ENCODE results near the gene NOMO2.
A peak's percentile ranks its signal among the peaks of the same experiment; 100 is the strongest.
"Not testable (repeated sequence)": the region's sequence is repeated elsewhere in the genome, so short reads cannot be mapped to it uniquely, and the experiment has no call there.

NOMO2 gene, protein sequence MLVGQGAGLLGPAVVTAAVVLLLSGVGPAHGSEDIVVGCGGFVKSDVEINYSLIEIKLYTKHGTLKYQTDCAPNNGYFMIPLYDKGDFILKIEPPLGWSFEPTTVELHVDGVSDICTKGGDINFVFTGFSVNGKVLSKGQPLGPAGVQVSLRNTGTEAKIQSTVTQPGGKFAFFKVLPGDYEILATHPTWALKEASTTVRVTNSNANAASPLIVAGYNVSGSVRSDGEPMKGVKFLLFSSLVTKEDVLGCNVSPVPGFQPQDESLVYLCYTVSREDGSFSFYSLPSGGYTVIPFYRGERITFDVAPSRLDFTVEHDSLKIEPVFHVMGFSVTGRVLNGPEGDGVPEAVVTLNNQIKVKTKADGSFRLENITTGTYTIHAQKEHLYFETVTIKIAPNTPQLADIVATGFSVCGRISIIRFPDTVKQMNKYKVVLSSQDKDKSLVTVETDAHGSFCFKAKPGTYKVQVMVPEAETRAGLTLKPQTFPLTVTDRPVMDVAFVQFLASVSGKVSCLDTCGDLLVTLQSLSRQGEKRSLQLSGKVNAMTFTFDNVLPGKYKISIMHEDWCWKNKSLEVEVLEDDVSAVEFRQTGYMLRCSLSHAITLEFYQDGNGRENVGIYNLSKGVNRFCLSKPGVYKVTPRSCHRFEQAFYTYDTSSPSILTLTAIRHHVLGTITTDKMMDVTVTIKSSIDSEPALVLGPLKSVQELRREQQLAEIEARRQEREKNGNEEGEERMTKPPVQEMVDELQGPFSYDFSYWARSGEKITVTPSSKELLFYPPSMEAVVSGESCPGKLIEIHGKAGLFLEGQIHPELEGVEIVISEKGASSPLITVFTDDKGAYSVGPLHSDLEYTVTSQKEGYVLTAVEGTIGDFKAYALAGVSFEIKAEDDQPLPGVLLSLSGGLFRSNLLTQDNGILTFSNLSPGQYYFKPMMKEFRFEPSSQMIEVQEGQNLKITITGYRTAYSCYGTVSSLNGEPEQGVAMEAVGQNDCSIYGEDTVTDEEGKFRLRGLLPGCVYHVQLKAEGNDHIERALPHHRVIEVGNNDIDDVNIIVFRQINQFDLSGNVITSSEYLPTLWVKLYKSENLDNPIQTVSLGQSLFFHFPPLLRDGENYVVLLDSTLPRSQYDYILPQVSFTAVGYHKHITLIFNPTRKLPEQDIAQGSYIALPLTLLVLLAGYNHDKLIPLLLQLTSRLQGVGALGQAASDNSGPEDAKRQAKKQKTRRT

GRCh38 chr16:18561727-18562314 lies at the start of gene NOMO2:
TSS of gene NOMO2 (minus strand) at chr16:18562097. CDS start at chr16:18562040, 57 bp downstream.
- DNase-seq: peak; percentile 97

DNA sequence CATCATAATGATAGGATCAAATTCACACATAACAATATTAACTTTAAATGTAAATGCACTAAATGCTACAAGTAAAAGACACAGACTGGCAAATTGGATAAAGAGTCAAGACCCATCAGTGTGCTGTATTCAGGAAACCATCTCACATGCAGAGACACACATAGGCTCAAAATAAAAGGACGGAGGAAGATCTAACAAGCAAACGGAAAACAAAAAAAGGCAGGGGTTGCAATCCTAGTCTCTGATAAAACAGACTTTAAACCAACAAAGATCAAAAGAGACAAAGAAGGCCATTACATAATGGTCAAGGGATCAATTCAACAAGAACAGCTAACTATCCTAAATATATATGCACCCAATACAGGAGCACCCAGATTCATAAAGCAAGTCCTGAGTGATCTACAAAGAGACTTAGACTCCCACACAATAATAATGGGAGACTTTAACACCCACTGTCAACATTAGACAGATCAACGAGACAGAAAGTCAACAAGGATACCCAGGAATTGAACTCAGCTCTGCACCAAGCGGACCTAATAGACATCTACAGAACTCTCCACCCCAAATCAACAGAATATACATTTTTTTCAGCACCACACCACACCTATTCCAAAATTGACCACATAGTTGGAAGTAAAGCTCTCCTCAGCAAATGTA lies 48.4 kb upstream of the NOMO2 start:
- DNase-seq: not testable (repeated sequence)

DNA sequence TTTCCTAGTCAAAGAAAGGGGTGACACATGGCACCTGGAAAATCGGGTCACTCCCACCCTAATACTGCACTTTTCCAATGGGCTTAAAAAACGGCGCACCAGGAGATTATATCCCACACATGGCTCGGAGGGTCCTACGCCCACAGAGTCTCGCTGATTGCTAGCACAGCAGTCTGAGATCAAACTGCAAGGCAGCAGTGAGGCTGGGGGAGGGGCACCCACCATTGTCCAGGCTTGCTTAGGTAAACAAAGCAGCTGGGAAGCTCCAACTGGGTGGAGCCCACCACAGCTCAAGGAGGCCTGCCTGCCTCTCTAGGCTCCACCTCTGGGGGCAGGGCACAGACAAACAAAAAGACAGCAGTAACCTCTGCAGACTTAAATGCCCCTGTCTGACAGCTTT lies 46.4 kb upstream of the NOMO2 start:
- DNase-seq: not testable (repeated sequence)

- DNase-seq: not testable (repeated sequence)
Measured at GRCh38 chr16:18603572-18604246, 41.8 kb upstream of the NOMO2 start.

DNA sequence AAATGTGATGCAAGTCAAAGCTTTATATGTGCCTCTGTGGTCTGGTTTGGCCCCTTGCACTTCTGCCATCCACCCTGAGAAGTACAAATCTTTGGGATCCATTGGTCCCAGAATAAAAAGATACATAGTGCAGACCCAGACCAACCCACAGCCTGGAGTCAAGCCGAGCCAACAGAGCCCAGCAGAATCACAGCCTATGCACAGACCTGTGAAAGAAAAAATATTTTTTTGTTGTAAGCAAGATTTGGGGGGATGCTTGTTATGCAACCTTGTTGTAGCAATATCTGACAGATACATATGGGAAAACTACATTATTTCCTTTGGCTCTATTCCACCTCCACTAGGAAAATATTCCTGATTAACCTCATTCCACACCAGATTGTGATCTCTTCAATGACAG lies 36.7 kb upstream of the NOMO2 start:
- not testable (repeated sequence) for DNase-seq

- not testable (repeated sequence) for DNase-seq
Measured at GRCh38 chr16:18597734-18598133, 35.8 kb upstream of the NOMO2 start.

- DNase-seq: not testable (repeated sequence)
Measured at GRCh38 chr16:18597319-18597718, 35.4 kb upstream of the NOMO2 start.

DNA sequence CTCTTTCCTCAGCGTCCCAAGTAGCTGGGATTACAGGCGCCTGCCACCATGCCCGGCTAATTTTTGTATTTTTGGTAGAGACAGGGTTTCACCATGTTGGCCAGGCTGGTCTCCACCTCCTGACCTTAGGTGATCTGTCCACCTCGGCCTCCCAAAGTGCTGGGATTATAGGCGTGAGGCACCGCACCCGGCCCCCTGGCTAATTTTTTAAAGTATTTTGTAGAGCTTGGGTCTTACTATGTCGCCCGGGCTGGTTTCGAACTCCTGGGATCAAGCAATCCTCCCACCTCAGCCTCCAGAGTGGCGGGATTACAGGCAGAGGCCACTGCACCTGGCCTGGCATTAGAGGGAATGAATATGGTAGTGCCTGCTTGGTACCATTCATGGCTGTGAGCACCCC lies 33.9 kb upstream of the NOMO2 start:
- DNase-seq: not testable (repeated sequence)

DNA sequence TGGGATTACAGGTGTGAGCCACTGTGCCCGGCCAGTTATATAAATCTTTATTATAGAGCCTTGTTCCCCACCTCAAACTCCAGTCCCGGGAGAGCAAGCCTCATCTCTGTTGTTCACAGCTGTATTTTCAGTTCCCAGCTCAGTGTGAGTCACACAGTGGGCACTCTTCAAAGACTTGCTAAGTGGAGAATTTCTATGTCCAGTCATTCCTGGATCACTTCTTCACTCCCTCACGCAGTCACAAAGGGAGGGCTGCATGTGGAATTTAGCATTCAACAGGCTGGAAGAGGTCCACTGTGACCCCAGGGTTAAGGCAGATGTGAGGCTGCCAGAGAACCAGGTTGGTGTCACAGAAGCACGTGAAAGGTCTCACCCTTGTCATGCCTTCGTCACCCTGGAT lies 33.0 kb upstream of the NOMO2 start:
- DNase-seq: not testable (repeated sequence)

DNA sequence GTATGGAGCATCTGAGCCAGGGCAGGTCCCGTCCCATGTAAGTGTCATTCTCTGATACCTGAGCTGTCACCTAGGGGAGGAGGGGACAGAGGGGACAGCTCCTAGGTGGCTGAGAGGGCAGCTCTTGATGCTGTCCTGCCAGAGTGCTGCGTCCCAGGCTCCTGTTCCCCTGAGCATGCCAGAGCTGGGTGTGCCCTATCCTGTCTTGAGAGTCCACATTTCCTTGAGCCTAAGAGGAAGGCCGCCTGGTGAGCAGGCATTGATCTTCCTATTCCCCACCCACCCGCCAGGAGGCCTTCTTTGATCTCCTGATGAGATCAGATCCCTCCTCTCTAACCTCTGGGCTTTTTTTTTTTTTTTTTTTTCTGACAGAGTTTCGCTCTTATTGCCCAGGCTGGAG lies 32.0 kb upstream of the NOMO2 start:
- not testable (repeated sequence) for DNase-seq

DNA sequence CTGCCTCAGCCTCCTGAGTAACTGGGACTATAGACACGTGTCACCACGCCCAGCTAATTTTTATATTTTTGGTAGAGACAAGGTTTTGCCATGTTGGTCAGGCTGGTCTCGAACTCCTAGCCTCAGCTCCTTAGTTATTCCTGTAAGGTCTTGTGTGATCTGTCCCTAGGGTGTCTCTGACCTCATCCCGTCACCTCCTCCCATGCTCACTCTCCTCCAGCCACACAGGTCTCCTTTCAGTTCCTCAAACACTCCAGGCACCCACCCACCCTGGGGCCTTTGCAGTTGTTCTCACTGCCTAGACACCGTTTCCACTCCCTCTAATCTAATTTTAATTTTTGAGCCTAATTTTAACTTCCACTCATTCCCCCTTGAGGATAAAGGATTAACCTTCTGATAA lies 31.1 kb upstream of the NOMO2 start:
- DNase-seq: not testable (repeated sequence)

DNA sequence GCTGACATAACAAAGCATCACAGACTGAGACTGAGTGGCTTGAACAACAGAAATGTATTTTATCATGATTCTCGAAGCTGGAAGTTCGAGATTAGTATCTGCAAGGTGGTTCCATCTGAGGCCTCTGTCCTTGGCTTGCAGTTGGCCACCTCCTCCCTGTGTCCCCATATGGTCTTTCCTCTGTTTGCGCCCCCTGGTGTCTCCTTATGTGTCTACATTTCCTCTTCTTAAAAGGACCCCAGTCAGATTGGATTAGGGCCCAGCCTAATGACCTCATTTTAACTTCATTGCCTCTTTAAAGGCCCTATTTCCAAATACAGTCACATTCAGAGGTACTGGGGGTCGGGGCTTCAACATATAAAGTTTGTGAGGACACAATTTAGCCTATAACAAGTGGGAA lies 30.0 kb upstream of the NOMO2 start:
- DNase-seq: not testable (repeated sequence)

GRCh38 chr16:18591441-18591840 lies 29.5 kb upstream of the NOMO2 start:
- not testable (repeated sequence) for DNase-seq

DNA sequence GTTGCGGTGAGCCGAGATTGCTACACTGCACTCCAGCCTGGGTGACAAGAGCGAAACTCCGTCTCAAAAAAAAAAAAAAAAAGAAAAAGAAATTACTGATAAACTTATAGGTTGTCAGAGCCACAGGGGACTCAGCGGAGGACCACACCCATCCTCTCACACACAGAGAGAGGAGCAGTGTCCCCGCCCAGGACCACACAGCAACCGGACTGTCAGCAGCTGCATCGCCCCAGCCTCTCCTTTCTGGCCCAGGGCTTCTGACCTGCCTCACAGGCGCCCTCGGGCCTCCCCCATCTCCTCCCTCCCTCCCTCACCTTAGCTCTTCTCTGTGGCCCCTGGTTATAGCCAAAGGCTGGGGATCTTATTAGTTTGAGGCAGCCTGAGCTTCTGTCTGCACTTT lies 27.9 kb upstream of the NOMO2 start:
- not testable (repeated sequence) for DNase-seq

DNA sequence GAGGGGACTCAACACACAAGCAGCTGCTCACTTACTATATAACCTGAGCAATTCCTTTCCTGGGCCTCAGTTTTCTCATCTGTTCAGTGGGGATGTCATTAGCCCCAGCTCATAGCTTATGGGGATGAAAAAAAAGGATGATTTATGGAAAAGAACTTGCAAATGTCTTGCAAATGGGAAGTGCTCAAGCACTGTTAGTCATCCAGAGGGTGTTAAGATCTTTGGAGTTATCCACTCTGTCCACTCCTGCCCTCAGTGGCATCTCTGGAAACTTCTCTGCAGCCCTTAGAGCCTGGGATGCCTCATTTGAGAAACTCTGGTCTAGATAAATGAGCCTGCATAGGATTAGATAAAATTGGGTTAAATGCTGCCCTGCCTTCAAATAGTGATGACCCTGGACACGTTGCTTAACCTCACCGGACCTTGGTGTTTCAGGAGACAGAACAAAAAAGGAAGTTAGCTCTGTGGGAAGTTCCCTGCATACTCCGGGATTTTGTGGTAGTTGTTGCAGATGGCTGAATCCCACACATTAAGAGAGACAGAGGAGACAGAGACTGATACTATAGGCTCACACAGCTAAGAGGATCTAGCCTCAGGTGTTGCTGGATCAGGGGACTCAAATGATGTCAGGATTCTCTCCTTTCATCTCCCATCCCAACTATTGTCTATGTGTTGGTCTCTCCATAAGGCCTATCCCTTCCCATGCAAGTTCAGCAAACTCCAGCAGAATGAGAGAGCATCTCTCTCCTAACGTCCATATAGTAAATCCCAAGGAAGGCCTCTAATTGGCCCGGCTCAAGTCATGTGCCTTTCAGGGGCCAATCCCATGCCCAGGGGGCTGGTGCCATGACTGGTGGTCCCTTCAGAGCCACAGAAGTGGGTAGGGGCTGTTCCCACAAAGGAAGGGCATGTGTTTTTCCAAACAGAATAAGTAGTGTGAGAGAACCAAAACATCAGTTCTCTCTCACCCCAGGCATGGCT lies 25.0 kb upstream of the NOMO2 start:
- not testable (repeated sequence) for DNase-seq

DNA sequence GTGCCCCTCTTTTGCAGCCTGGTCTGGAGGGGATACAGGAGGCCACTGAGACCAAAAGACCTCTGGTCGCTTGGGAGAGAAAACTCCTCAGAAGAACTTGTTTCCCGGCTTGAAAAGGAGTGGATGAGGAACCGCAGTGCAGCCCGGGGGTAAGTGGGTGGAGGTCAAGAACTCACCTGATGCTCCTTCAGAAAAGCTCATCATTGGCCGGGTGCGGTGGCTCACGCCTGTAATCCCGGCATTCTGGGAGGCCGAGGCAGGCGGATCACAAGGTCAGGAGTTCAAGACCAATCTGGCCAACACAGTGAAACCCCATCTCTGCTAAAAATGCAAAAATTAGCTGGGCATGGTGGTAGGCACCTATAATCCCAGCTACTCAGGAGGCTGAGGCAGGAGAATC lies 23.9 kb upstream of the NOMO2 start:
- DNase-seq: not testable (repeated sequence)

- no peak for DNase-seq
Measured at GRCh38 chr16:18582902-18583301, 21.0 kb upstream of the NOMO2 start.

DNA sequence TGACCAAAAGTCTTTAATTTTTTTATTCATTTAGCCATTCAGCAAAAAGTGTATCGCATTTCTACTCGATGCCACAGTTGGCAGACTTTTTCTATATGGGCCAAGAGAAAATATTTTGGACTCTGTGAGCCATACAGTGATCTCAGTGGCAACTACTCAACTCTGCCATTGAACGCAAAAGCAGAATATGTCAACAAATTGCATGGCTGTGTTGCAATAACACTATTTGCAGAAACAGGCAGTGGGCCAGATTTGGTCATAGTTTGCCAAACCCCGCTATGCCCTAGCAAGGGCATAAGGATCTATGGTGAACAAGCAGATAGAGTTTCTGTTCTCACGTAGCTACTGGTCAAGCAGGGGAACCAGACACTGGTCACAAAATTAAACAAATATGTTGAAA lies 18.5 kb upstream of the NOMO2 start:
- DNase-seq: not testable (repeated sequence)

- not testable (repeated sequence) for DNase-seq
Measured at GRCh38 chr16:18579261-18579660, 17.4 kb upstream of the NOMO2 start.

GRCh38 chr16:18577942-18578341 lies 16.0 kb upstream of the NOMO2 start:
- not testable (repeated sequence) for DNase-seq
